K562 (cell line): Measurements from ENCODE around the gene AMMECR1. TPM values are rescaled to one million over a fixed set of nuclear protein-coding genes. Genes with fewer than 3 reads are reported as not detected.

Experiments used
- CUX1 ChIP-seq: fragments of 200-800 bp; sonication (Bioruptor generic); IDR thresholded peaks from 2 replicates; pipeline ENCODE4 v1.6.1; 2016; ENCODE audit warnings: missing genetic modification characterization, missing compliant biosample characterization
- LCOR ChIP-seq: sonication (generic); formaldehyde crosslinking; IDR thresholded peaks from 2 replicates; pipeline ENCODE4 v1.8.0; 2022; ENCODE audit warnings: mild to moderate bottlenecking, missing genetic modification reagents
- MGA ChIP-seq: fragments of 450-650 bp; IDR thresholded peaks from 2 replicates; pipeline ENCODE4 v1.6.1; 2016; ENCODE audit warnings: mild to moderate bottlenecking, moderate library complexity
- NONO ChIP-seq, 2 experiments: fragments of 200-400 bp in 1 of 2; fragments of 450-650 bp in 1 of 2; formaldehyde crosslinking in 1 of 2; IDR thresholded peaks; 2 replicates each; pipeline ENCODE4 v1.6.1; 2017; ENCODE audit warnings: low read depth in 2 of 2, mild to moderate bottlenecking in 2 of 2, moderate library complexity in 2 of 2, low read length in 1 of 2
- PTBP1 ChIP-seq: fragments of 200-400 bp; formaldehyde crosslinking; IDR thresholded peaks from 2 replicates; pipeline ENCODE4 v1.6.1; 2017; ENCODE audit warnings: low read depth, low read length
- TCF7L2 ChIP-seq: fragments of 150-350 bp; IDR thresholded peaks from 2 replicates; pipeline ENCODE4 v1.6.1; 2016; ENCODE audit warnings: low read depth, mild to moderate bottlenecking, low read length, moderate library complexity
- ZNF263 ChIP-seq: sonication (generic); formaldehyde crosslinking; IDR thresholded peaks from 2 replicates; pipeline ENCODE4 v1.8.0; 2022; ENCODE audit warnings: mild to moderate bottlenecking, missing genetic modification reagents, borderline replicate concordance
- polyA plus RNA-seq, 8 experiments: library from polyadenylated mRNA; depleted of rRNA in 4 of 8; stranded (reverse) in 5 of 8; unstranded in 3 of 8; fragments of >200 nt; fragmentation: Nextera tagmentation in 2 of 8; fragmentation: Illumina TruSeq in 1 of 8; extraction: Ambion mirVana in 2 of 8; extraction: Trizol in 1 of 8; gene quantifications; 2 replicates each; pipeline versions ENCODE4 v1.2.1 to v1.2.3, GENCODE V29; 2011 to 2014; ENCODE audit warnings: inconsistent platforms in 1 of 8, missing spikeins in 1 of 8
- total RNA-seq, 7 experiments: library from RNA; depleted of rRNA in 6 of 7; stranded (reverse); fragments of >200 nt in 6 of 7; fragmentation: Illumina TruSeq in 2 of 7; extraction: Trizol in 2 of 7; gene quantifications; 2 replicates each; pipeline versions ENCODE4 v1.2.1 to v1.2.3, GENCODE V29; 2011 to 2021; ENCODE audit warnings: low replicate concordance in 1 of 7

The AMMECR1 gene
- total and polyA plus RNA-seq, 9 of the 15 experiments (the other 6 are each of a cell fraction or from before 2014, with no cell fraction given), result 13.9 to 36.7 (median 23.6) TPM

GRCh38 chrX:110317820-110318663, at the start of gene AMMECR1 (continued):
- TF ChIP-seq CUX1 (CRISPR knock-in tag) (peak; percentile 43; the same call in 1 of the 2 replicates), ZNF263 (CRISPR knock-in tag) (0 out of 2 replicates have a peak, but pooled peaks have one; percentile 34), NONO (IDR thresholded peaks at IDR 0.05; ENCODE audit: low read depth in 2 of 2, low read length in 1 of 2) (peak in 1 of 2 experiments; percentile 79; a peak in 2 of 4 replicates), TCF7L2 (peak; percentile 29; the same call in 1 of the 2 replicates), LCOR (peak; percentile 64; the same call in 1 of the 2 replicates), MGA (peak; percentile 91), PTBP1 (no peak)
